PC-3 (cell line): Measurements from ENCODE around the gene DDAH2. TPM values are rescaled to one million over a fixed set of nuclear protein-coding genes. Genes with fewer than 3 reads are reported as not detected.
A peak's percentile ranks its signal among the peaks of the same experiment; 100 is the strongest.

Source experiments
- ATAC-seq: fragments of 200-7000 bp; cut with Tn5 transposase; 2 replicates; pipeline ENCODE4 v1.9.1; 2020; ENCODE audit warnings: mild to moderate bottlenecking, moderate library complexity
- BruUV-seq: library from RNA; stranded (reverse); fragments of 400-500 nt; replicated peaks from 2 replicates; lab custom pipeline; 2021; lab: Mats Ljungman, UMichigan
- CTCF ChIA-PET: fragments of 300-600 bp; sonication (Branson Sonifier 250); formaldehyde crosslinking; loops from one replicate; lab custom pipeline; 2022; ENCODE audit warnings: antibody characterized with exemption; lab: Charles Lee
- POLR2A ChIA-PET: fragments of 300-600 bp; sonication (Branson Sonifier 250); formaldehyde crosslinking; loops from one replicate; lab custom pipeline; 2022; ENCODE audit warnings: antibody characterized with exemption; ENCODE audit not compliant: unreplicated experiment; lab: Charles Lee
- DNase-seq: peaks from one replicate; pipeline ENCODE4 v3.0.0-alpha.2; 2015
- H2AFZ ChIP-seq: fragments of 300-600 bp; sonication (generic); 2 replicates; pipeline ENCODE4 v1.6.0; 2016; ENCODE audit warnings: antibody characterized with exemption, low read length
- H3F3A ChIP-seq: fragments of 300-600 bp; sonication (generic); one replicate; pipeline ENCODE4 v1.6.0; 2017; ENCODE audit warnings: antibody characterized with exemption, low read length, control low read depth, mild to moderate bottlenecking; ENCODE audit not compliant: unreplicated experiment
- H3K27ac ChIP-seq: fragments of 300-600 bp; sonication (generic); 2 replicates; pipeline ENCODE4 v1.5.1; 2016; ENCODE audit warnings: mild to moderate bottlenecking, low read length
- H3K27me3 ChIP-seq: fragments of 300-600 bp; sonication (generic); 2 replicates; pipeline ENCODE4 v1.6.1; 2016; ENCODE audit warnings: low read length, mixed read lengths
- H3K36me3 ChIP-seq: fragments of 300-600 bp; sonication (generic); 2 replicates; pipeline ENCODE4 v1.6.1; 2016; ENCODE audit warnings: low read depth, mixed run types, low read length, mixed read lengths
- H3K4me1 ChIP-seq: fragments of 300-600 bp; sonication (generic); 2 replicates; pipeline ENCODE4 v1.5.1; 2016; ENCODE audit warnings: low read length; ENCODE audit not compliant: insufficient read depth
- H3K4me2 ChIP-seq: fragments of 300-600 bp; sonication (generic); 2 replicates; pipeline ENCODE4 v1.6.0; 2016; ENCODE audit warnings: low read length
- H3K4me3 ChIP-seq: fragments of 300-600 bp; sonication (generic); 2 replicates; pipeline ENCODE4 v1.5.1; 2016; ENCODE audit warnings: mild to moderate bottlenecking, low read length, mixed read lengths
- H3K79me2 ChIP-seq: fragments of 300-600 bp; sonication (generic); 2 replicates; pipeline ENCODE4 v1.6.1; 2017; ENCODE audit warnings: low read length, mixed read lengths
- H3K9ac ChIP-seq: fragments of 300-600 bp; sonication (generic); 2 replicates; pipeline ENCODE4 v1.6.0; 2016; ENCODE audit warnings: mild to moderate bottlenecking, low read length
- H3K9me2 ChIP-seq: fragments of 300-600 bp; sonication (generic); replicated peaks from 2 replicates; pipeline ENCODE4 v1.6.1; 2016; ENCODE audit warnings: mixed run types, low read length, mixed read lengths
- H3K9me3 ChIP-seq: fragments of 300-600 bp; sonication (generic); 2 replicates; pipeline ENCODE4 v1.6.1; 2016; ENCODE audit warnings: low read length, mixed read lengths
- H4K20me1 ChIP-seq: fragments of 300-600 bp; sonication (generic); 2 replicates; pipeline ENCODE4 v1.6.1; 2016; ENCODE audit warnings: low read length, mixed read lengths
- CTCF ChIP-seq: fragments of 300-600 bp; sonication (generic); conservative IDR thresholded peaks from 2 replicates; pipeline ENCODE4 v1.5.1; 2017; ENCODE audit warnings: antibody characterized with exemption, low read depth, mild to moderate bottlenecking, low read length
- EZH2 ChIP-seq: fragments of 300-600 bp; sonication (generic); IDR thresholded peaks from one replicate; pipeline ENCODE4 v1.6.1; 2017; ENCODE audit warnings: antibody characterized with exemption, mild to moderate bottlenecking, low read length; ENCODE audit not compliant: unreplicated experiment
- EZH2phosphoT487 ChIP-seq: fragments of 300-600 bp; sonication (generic); IDR thresholded peaks from 2 replicates; pipeline ENCODE4 v1.6.1; 2018; ENCODE audit warnings: mild to moderate bottlenecking, antibody characterized with exemption, low read length, borderline replicate concordance
- intact Hi-C: fragments of 100-400 bp; cut with micrococcal nuclease; formaldehyde crosslinking; loops from 2 replicates; pipeline ENCODE4 v1.9.0; 2023
- total RNA-seq: library from RNA; depleted of rRNA; stranded (reverse); fragments of >200 nt; gene quantifications from 2 replicates; pipeline ENCODE4 v1.2.3, GENCODE V29; 2014

The DDAH2 gene
- total RNA-seq, 1 experiment from 2014 or later: 65.5 TPM

GRCh38 chr6:31697555-31697954, 31.5 kb downstream of the DDAH2 start:
- peaks cover 3% of the 10 kb centered on the region; the same call in 1 of the 2 replicates for H3K36me3 ChIP-seq

GRCh38 chr6:31693535-31693934, 35.6 kb downstream of the DDAH2 start:
- POLR2A ChIA-PET: no interaction called here
- H3K79me2 ChIP-seq: no peaks in the 10 kb centered on the region
- no TSS peak for BruUV-seq

More at GRCh38 chr6:31697555-31697954, 31.5 kb downstream of the DDAH2 start:
- Histone ChIP-seq H3K27ac (no peak overlapping the region), H3K79me2 (peaks cover 20% of the 10 kb centered on the region), H3K9me2 (no peaks in the 10 kb centered on the region), H3K4me2 (no peak overlapping the region), H3K9me3 (no peaks in the 10 kb centered on the region), H3F3A (no peaks in the 10 kb centered on the region), H3K9ac (no peak overlapping the region), H4K20me1 (no peaks in the 10 kb centered on the region), H3K27me3 (no peaks in the 10 kb centered on the region), H2AFZ (no peak overlapping the region), H3K4me3 (no peak overlapping the region), H3K4me1 (peaks cover 10% of the 10 kb centered on the region)
- no TSS peak for BruUV-seq
- POLR2A ChIA-PET: no interaction called here
- CTCF ChIA-PET: interaction anchor here (0.6 kb wide), 1 partner anchor 1268 kb away, joined by 3 read pairs; no protein-coding TSS in a partner anchor
- ATAC-seq (peak; percentile 25; the same call in 1 of the 2 replicates), DNase-seq (no peak)
- TF ChIP-seq EZH2phosphoT487: no peak
- intact Hi-C loops: no loop called here

GRCh38 chr6:31692886-31693285, 36.2 kb downstream of the DDAH2 start:
- peaks cover 8% of the 10 kb centered on the region; the same call in 1 of the 2 replicates for H3K36me3 ChIP-seq
- H3K9me3 ChIP-seq: no peaks in the 10 kb centered on the region
- no peaks in the 10 kb centered on the region for H3K79me2 ChIP-seq
- DNase-seq (no peak), ATAC-seq (no peak)
- H2AFZ ChIP-seq: no peak overlapping the region
- ChIA-PET CTCF (no interaction called here), POLR2A (no interaction called here)
- no TSS peak for BruUV-seq
- intact Hi-C loops: no loop called here
- no peak overlapping the region for H3K4me3 ChIP-seq
- H3K27ac ChIP-seq: no peak overlapping the region
- 0 out of 2 replicates have a peak, but pooled peaks cover 3% of the 10 kb centered on the region for H3K4me1 ChIP-seq
- no peaks in the 10 kb centered on the region for H4K20me1 ChIP-seq
- no peaks in the 10 kb centered on the region for H3F3A ChIP-seq
- H3K9ac ChIP-seq: no peak overlapping the region
- no peaks in the 10 kb centered on the region for H3K9me2 ChIP-seq
- H3K27me3 ChIP-seq: no peaks in the 10 kb centered on the region
- H3K4me2 ChIP-seq: no peak overlapping the region
- TF ChIP-seq CTCF (no peak), EZH2 (no peak), EZH2phosphoT487 (no peak)

More at GRCh38 chr6:31693535-31693934, 35.6 kb downstream of the DDAH2 start:
- no peak overlapping the region for H3K4me2 ChIP-seq
- no peaks in the 10 kb centered on the region for H4K20me1 ChIP-seq
- peaks cover 7% of the 10 kb centered on the region; the same call in 1 of the 2 replicates for H3K36me3 ChIP-seq
- H3K9me3 ChIP-seq: no peaks in the 10 kb centered on the region
- H3K4me3 ChIP-seq: no peak overlapping the region
- H3K27ac ChIP-seq: no peak overlapping the region
- no peak for ATAC-seq
- CTCF ChIA-PET: no interaction called here
- H3K4me1 ChIP-seq: 0 out of 2 replicates have a peak, but pooled peaks cover 3% of the 10 kb centered on the region
- H2AFZ ChIP-seq: no peak overlapping the region
- H3K9ac ChIP-seq: no peak overlapping the region
- DNase-seq: no peak
- no peaks in the 10 kb centered on the region for H3K9me2 ChIP-seq
- H3F3A ChIP-seq: no peaks in the 10 kb centered on the region
- intact Hi-C loops: no loop called here
- no peaks in the 10 kb centered on the region for H3K27me3 ChIP-seq
- TF ChIP-seq CTCF (no peak), EZH2 (no peak), EZH2phosphoT487 (no peak)
